Left lung (tissue), 10 donors: ENCODE measurements around the gene ENTPD3. TPM values are rescaled to one million over a fixed set of nuclear protein-coding genes. Genes with fewer than 3 reads are reported as not detected.

ENCODE experiments used
- ATAC-seq: fragments of 200-7000 bp; cut with Tn5 transposase; one replicate; pipeline ENCODE4 v1.9.1; 2020; ENCODE audit warnings: moderate library complexity
- DNase-seq, 4 donors: peaks; one replicate each; pipeline ENCODE4 v3.0.0-alpha.2; 2013 to 2020
- H3K27ac ChIP-seq, 2 donors: fragments of 200-600 bp; sonication (generic) in 1 of 2; one replicate each; pipeline versions ENCODE4 v1.5.0 to v1.8.0; 2020 to 2021
- H3K27me3 ChIP-seq, 2 donors: fragments of 200-600 bp; sonication (generic) in 1 of 2; one replicate each; pipeline versions ENCODE4 v1.5.0 to v1.8.0; 2020 to 2021
- H3K36me3 ChIP-seq, 2 donors: fragments of 200-600 bp; sonication (generic) in 1 of 2; one replicate each; pipeline versions ENCODE4 v1.5.0 to v1.8.0; 2020 to 2021
- H3K4me1 ChIP-seq, 2 donors: fragments of 200-600 bp; one replicate each; pipeline ENCODE4 v1.8.0; 2021
- H3K4me3 ChIP-seq, 2 donors: fragments of 200-600 bp; sonication (generic) in 1 of 2; one replicate each; pipeline versions ENCODE4 v1.5.0 to v1.8.0; 2020 to 2021; ENCODE audit warnings: mild to moderate bottlenecking in 1 of 2
- H3K9me3 ChIP-seq, 2 donors: fragments of 200-600 bp; sonication (generic) in 1 of 2; one replicate each; pipeline versions ENCODE4 v1.5.0 to v1.8.0; 2020 to 2021
- CTCF ChIP-seq, 2 donors: fragments of 200-600 bp; sonication (generic) in 1 of 2; IDR thresholded peaks; one replicate each; pipeline versions ENCODE4 v1.5.0 to v1.8.0; 2021; ENCODE audit warnings: antibody characterized with exemption in 2 of 2
- intact Hi-C, 2 donors: fragments of 100-400 bp; cut with DNase I; formaldehyde crosslinking; loops; one replicate each; pipeline versions ENCODE4 v1.11.2 to v1.14.2; 2022
- polyA plus RNA-seq, 6 donors: library from polyadenylated mRNA; unstranded; fragments of 120-200 nt; gene quantifications; one replicate each; pipeline ENCODE4 v1.2.1, GENCODE V29; 2013; ENCODE audit not compliant: insufficient read length in 6 of 6
- total RNA-seq, 2 donors: library from RNA; stranded (reverse); fragmentation: NEBNext Ultra II Directional; extraction: Animal tissue kit (Norgen Biotek cat#: 25700); gene quantifications; one replicate each; pipeline ENCODE4 v1.2.1, GENCODE V29; 2021
- donor health status: DM: no; HTN: yes; CAD: no.
- donor health status: DM: no; HTN: no; CAD: no.

The ENTPD3 gene
- total and polyA plus RNA-seq, 8 donors: 4.5 to 11.9 (median 8.8) TPM

GRCh38 chr3:40350529-40350928, 36.5 kb upstream of the ENTPD3 start:
- no peaks in the 10 kb centered on the region for H3K27me3 ChIP-seq
- ATAC-seq (no peak), DNase-seq (no peak)
- H3K4me1 ChIP-seq: no peaks in the 10 kb centered on the region
- H3K36me3 ChIP-seq: no peaks in the 10 kb centered on the region
- H3K4me3 ChIP-seq: no peak overlapping the region
- H3K9me3 ChIP-seq: peaks cover 0 to 12% of the 10 kb centered on the region in 2 donors
- intact Hi-C loops: no loop called here
- no peak for TF ChIP-seq CTCF (IDR thresholded peaks at IDR 0.05)
- H3K27ac ChIP-seq: no peak overlapping the region

GRCh38 chr3:40355410-40355809, 31.6 kb upstream of the ENTPD3 start:
- ATAC-seq: no peak
- no peak for DNase-seq
- peaks cover 0 to 12% of the 10 kb centered on the region in 2 donors for H3K9me3 ChIP-seq
- no peaks in the 10 kb centered on the region for H3K27me3 ChIP-seq
- TF ChIP-seq CTCF (IDR thresholded peaks at IDR 0.05): no peak
- no peaks in the 10 kb centered on the region for H3K36me3 ChIP-seq
- no peaks in the 10 kb centered on the region for H3K4me1 ChIP-seq
- intact Hi-C loops: no loop called here
- no peak overlapping the region for H3K4me3 ChIP-seq
- H3K27ac ChIP-seq: no peak overlapping the region

- Histone ChIP-seq H3K4me1 (no peaks in the 10 kb centered on the region), H3K36me3 (no peaks in the 10 kb centered on the region), H3K4me3 (no peak overlapping the region), H3K27me3 (no peaks in the 10 kb centered on the region), H3K9me3 (peaks cover 0 to 5% of the 10 kb centered on the region in 2 donors), H3K27ac (no peak overlapping the region)
- TF ChIP-seq CTCF (IDR thresholded peaks at IDR 0.05): no peak
- DNase-seq (no peak), ATAC-seq (no peak)
- intact Hi-C loops: no loop called here
Measured at GRCh38 chr3:40358454-40358853, 28.5 kb upstream of the ENTPD3 start.

- Histone ChIP-seq H3K27ac (no peak overlapping the region), H3K4me1 (peaks cover 0 to 5% of the 10 kb centered on the region in 2 donors), H3K36me3 (no peaks in the 10 kb centered on the region), H3K9me3 (peaks cover 0 to 2% of the 10 kb centered on the region in 2 donors), H3K4me3 (no peak overlapping the region), H3K27me3 (no peaks in the 10 kb centered on the region)
- no peak for ATAC-seq
- intact Hi-C loops: no loop called here
- TF ChIP-seq CTCF (IDR thresholded peaks at IDR 0.05): no peak
- no peak for DNase-seq
Measured at GRCh38 chr3:40363674-40364073, 23.3 kb upstream of the ENTPD3 start.

GRCh38 chr3:40366203-40367162, 20.5 kb upstream of the ENTPD3 start:
- H3K4me3 ChIP-seq: no peak overlapping the region
- H3K27me3 ChIP-seq: no peaks in the 10 kb centered on the region
- no peak for ATAC-seq
- no peak for TF ChIP-seq CTCF (IDR thresholded peaks at IDR 0.05)
- H3K4me1 ChIP-seq: peaks cover 0 to 5% of the 10 kb centered on the region in 2 donors
- H3K36me3 ChIP-seq: no peaks in the 10 kb centered on the region
- no peak for DNase-seq
- intact Hi-C loops: no loop called here
- H3K9me3 ChIP-seq: no peaks in the 10 kb centered on the region
- H3K27ac ChIP-seq: no peak overlapping the region
